GM18867 (cell line): ENCODE measurements around the gene COX19.
"Not testable (repeated sequence)": the region's sequence is repeated elsewhere in the genome, so short reads cannot be mapped to it uniquely, and the experiment has no call there.

ENCODE experiments used
- ATAC-seq: cut with Tn5 transposase; IDR thresholded peaks from one replicate; pipeline ENCODE4 v1.9.1; 2021; ENCODE audit warnings: mild to moderate bottlenecking, moderate library complexity; ENCODE audit not compliant: unreplicated experiment

COX19 gene

GRCh38 chr7:949021-949934 is 26.1 kb downstream of the COX19 start:
- ATAC-seq, result no peak

DNA sequence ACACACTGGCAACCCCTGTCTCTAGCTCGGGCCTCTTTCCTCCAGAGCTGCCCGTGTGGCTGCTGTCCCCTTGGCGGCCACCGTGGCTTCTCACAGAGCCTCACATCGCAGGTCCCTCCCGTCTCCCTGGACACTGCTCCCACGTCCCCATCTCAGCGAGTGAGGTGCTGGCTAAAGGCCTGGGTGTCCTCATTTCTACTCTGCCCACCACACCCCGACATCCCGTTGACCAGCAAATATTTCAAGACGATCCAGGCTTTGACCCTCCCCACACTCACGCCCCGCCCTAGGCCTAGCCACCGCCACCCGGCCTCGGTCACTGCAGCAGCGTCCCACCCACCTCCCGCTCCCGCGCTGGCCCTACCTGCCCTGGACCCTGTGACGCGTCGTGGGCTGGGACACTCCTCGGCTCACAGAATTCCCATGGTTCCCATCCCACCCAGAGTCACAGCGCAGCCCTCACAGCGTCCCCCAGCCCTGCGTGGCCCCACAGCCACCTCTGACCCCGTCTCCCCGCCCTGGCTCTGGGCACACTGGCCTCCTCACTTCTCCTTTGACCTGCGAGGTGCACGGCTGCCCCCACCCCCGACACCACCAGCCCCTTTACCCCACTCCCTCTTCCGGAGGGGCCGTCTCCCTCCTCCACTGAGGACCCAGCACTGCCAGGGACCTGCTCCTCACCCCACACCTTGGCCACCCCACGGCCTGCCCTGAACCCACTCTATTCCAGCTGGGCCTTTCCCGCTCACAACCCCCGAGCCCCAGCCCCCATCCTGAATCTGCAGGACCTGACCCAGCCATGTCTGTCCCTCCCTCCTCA is 27.7 kb downstream of the COX19 start:
- no peak for ATAC-seq

DNA sequence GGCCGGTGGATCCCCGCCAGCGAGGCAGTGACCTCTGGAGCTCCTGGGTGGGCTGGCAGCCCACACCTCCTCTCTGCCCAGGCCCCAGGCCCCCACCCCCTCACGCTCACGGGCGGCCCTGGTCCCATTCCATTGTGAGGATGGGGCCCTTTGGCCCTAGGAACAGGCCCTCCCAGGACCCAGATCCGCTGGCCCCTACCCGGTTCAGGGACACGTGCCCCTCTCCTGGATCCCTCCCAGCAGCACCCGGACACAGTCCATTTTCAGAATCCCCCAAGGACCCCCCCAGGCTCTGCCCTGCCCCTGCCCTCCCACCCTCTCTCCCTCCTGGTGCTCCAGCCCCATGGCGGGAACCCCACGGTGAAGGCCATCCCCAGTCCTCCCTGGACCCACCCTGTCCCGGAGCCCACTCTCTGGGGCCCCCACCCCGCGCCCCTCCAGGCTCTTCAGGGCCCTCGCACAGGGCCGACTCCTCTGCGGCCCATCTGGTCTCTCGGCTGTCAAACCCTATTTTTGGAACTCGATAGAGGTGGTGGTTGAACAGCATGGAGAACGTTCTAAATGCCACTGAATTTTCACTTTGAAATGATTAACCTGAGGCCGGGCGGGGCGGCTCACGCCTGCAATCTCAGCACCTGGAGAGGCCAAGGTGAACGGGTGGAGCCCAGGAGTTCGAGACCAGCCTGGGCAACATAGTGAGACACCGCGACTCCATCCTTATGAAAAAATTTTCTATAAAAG is 28.9 kb downstream of the COX19 start:
- ATAC-seq, result no peak

- ATAC-seq, result no peak
These were observed 29.6 kb downstream of the COX19 start for GRCh38 chr7:945556-946255.

- ATAC-seq, result no peak
These were observed 30.2 kb downstream of the COX19 start for GRCh38 chr7:945147-945555.

DNA sequence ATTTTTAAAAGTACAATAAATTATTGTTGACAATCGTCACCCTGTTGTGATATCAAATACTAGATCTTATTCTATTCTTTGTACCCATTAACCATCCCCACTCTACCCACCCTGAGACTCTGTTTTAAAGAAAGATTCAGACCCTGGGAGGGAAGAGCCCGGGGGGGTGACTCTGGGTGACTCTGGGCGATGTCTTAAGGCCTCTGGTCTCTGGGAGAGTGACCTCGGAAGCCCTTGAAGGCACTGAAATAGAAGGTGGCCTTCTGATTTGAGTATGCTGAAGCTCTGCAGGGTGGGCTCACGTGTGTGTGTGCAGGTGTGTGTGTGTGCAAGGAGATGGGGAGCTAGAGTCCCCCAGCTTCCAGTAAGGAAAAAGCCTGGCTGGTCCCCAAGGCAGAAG is 30.6 kb downstream of the COX19 start:
- ATAC-seq, result no peak

DNA sequence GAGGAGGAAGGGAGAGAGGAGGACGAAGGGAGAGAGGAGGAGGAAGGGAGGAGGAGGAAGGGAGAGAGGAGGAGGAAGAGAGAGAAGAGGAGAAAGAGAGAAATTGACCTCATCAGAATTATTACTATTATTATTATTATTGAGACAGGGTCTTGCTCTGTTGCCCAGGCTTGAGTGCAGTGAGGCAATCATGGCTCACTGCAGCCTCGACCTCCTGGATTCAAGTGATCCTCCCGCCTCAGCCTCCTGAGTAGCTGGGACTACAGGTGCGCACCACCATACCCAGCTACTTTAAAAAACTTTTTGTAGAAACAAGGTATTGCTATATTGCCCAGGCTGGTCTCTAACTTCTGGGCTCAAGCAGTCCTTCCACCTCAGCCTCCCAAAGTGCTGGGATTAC is 31.6 kb downstream of the COX19 start:
- ATAC-seq, result not testable (repeated sequence)

GRCh38 chr7:940599-941408 is 34.5 kb downstream of the COX19 start:
- ATAC-seq, result no peak

DNA sequence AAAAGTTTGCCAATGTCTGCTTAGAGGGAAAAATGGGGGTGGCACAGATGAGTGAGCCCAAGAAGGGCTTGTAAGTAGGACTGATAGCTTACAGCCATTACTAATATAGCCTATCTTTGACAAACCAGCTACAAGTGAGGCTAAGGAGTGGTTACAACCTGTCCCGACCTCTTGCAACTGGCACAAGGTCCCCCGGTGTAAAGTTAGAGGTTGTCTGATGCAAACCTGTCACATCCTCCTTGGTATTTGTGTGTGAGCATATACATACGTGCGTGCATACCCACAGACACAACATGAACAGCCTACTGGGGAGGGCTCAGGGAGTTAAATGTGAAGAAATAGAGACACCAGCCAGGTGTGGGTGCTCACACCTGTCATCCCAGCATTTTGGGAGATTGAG is 35.5 kb downstream of the COX19 start:
- ATAC-seq, result no peak

DNA sequence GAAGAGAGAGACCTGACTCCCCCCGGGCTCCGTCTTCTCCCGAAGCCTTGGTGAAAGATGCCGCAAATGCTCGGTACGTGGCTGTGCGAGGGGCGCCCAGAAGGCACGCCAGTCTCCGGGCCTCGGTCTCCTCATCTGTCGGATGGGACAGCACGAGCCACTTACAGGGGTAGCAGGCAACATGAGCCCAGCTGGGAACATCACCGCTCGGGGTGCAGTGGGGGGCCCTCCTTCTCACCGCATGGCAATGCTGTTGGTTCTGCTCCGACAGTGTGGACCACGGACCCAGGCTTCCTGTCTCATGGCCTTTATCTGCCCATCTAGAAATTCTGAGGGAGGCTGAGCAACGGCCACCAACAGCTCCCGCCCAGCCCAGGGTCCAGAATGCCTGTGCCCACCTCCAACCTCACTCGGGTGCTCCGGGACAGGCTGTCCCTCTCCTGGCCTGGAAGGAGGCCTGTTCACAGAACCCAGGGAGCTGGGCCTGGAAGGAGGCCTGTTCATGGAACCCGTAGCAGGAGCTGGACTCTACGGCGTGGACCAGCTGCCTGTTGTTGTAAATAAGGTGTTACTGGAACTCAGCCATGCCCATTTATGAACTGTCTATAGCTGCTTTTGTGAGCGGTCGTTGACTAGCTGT is 36.7 kb downstream of the COX19 start:
- no peak for ATAC-seq

GRCh38 chr7:937856-938484 is 37.4 kb downstream of the COX19 start:
- no peak for ATAC-seq

DNA sequence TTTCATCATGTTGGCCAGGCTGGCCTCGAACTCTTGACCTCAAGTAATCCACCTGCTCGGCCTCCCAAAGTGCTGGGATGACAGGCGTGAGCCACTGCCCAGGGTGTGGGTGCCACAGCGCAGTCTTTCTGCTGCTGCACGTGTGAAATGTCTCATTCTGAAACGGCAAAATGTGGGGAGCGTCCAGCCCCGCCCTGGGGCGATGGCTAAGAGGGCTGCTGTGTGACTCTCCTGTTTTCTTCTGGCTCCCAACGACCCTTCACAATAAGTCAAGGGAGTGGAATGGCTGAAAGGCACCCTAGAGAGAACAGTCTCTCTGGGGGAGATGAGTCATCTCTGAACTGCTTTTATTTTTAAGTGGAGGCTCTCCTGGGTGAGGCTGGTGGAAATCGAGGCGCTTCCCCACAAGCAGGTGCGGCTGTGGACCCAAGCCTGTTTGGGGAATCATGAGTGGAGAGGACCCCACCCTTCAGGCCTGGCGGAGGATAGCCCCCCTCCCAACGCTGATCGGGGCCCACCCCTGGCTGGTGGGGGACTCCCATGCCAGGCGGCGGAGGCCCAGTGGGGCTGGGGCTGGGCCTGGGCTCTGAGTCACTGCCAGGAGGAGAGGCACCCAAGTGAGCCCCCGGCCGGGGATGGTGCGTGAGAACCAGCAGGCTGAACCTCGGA is 38.8 kb downstream of the COX19 start:
- ATAC-seq, result peak; percentile 81

GRCh38 chr7:935874-936385 is 39.4 kb downstream of the COX19 start:
- ATAC-seq, result no peak

- no peak for ATAC-seq
These were observed 40.0 kb downstream of the COX19 start for GRCh38 chr7:935164-935873.

- no peak for ATAC-seq
These were observed 40.7 kb downstream of the COX19 start for GRCh38 chr7:934469-935163.

- ATAC-seq, result no peak
These were observed 42.7 kb downstream of the COX19 start for GRCh38 chr7:932651-932975.
